AML-193 (cell line): ENCODE data around the gene MIER1.
"Not testable (repeated sequence)": the region's sequence is repeated elsewhere in the genome, so short reads cannot be mapped to it uniquely, and the experiment has no call there.

Source experiments
- DNase-seq, 2 experiments: peaks; one replicate each; lab custom pipeline; 2025; lab: John Stamatoyannopoulos, UW

MIER1 gene

GRCh38 chr1:66938613-66939012, 13.8 kb downstream of the MIER1 start:
- peak; percentile 39 to 41 for DNase-seq

- no peak for DNase-seq
These were observed 16.2 kb downstream of the MIER1 start for GRCh38 chr1:66940981-66941380.

GRCh38 chr1:66943361-66943969, 18.7 kb downstream of the MIER1 start:
- DNase-seq, result no peak

GRCh38 chr1:66944330-66945274, 19.8 kb downstream of the MIER1 start:
- DNase-seq, result no peak

- no peak for DNase-seq
These were observed 20.5 kb downstream of the MIER1 start for GRCh38 chr1:66945316-66945715.

GRCh38 chr1:66947267-66947666, 22.5 kb downstream of the MIER1 start:
- DNase-seq, result no peak

GRCh38 chr1:66951513-66951912, 26.7 kb downstream of the MIER1 start:
- no peak for DNase-seq

GRCh38 chr1:66954208-66954607, 29.4 kb downstream of the MIER1 start:
- no peak for DNase-seq

- DNase-seq, result no peak
These were observed 33.1 kb downstream of the MIER1 start for GRCh38 chr1:66957938-66958337.

GRCh38 chr1:66966188-66966873, 41.5 kb downstream of the MIER1 start:
- not testable (repeated sequence) for DNase-seq

- no peak for DNase-seq
These were observed 43.8 kb downstream of the MIER1 start for GRCh38 chr1:66968574-66968973.

GRCh38 chr1:66978201-66978600, 53.4 kb downstream of the MIER1 start:
- no peak for DNase-seq

- DNase-seq, result not testable (repeated sequence)
These were observed 54.8 kb downstream of the MIER1 start for GRCh38 chr1:66979621-66980020.

- no peak for DNase-seq
These were observed 56.1 kb downstream of the MIER1 start for GRCh38 chr1:66980745-66981367.

GRCh38 chr1:66981679-66982078, 56.9 kb downstream of the MIER1 start:
- no peak for DNase-seq

GRCh38 chr1:66982561-66983260, 57.9 kb downstream of the MIER1 start:
- no peak for DNase-seq

- DNase-seq, result no peak
These were observed 59.7 kb downstream of the MIER1 start for GRCh38 chr1:66984491-66984890.

- no peak for DNase-seq
These were observed 61.0 kb downstream of the MIER1 start for GRCh38 chr1:66985835-66986234.

GRCh38 chr1:66993076-66993475, 68.3 kb downstream of the MIER1 start:
- DNase-seq, result no peak

- DNase-seq, result peak; percentile 82
These were observed 71.4 kb downstream of the MIER1 start for GRCh38 chr1:66996018-66996682.

- peak; percentile 42 to 45 for DNase-seq
These were observed 74.2 kb downstream of the MIER1 start for GRCh38 chr1:66998972-66999371.
